ENCODE results near the gene RUVBL2.

DNA sequence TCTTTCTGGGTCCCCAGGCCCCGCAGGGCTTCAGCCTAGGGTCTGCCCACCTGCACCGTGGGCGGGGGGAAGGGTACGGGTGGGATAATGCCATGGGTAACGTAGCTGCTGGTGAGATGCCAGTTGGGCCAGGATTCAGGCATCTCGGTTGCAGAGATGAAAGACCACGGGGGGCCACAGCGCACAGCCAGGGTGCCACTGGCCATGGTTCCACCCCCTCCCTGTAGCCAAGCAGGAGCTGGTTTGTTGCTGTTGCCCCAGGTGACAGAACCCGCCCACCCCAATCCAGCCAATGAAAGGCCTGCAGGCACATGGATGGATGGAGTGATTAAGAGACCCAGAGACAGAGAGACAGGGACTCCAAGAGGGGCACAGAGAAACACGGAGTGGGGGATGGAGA is 64.9 kb downstream of the RUVBL2 start:
- TF ChIP-seq EP300 (IDR thresholded peaks at IDR 0.05): no peak
- no peak for TF ChIP-seq POLR2A (IDR thresholded peaks at IDR 0.05)
